Measurements from ENCODE around the gene ALG14. TPM values are rescaled to one million over a fixed set of nuclear protein-coding genes. Genes with fewer than 3 reads are reported as not detected.

ALG14 gene, protein sequence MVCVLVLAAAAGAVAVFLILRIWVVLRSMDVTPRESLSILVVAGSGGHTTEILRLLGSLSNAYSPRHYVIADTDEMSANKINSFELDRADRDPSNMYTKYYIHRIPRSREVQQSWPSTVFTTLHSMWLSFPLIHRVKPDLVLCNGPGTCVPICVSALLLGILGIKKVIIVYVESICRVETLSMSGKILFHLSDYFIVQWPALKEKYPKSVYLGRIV
- 10 to 100 TPM in 5 of 6 experiments, 1 to 10 TPM in 1; 8.8 to 14.0 (median 11.9) TPM for total RNA-seq (2021; fragmentation: NEBNext Ultra II Directional; extraction: Animal tissue kit (Norgen Biotek cat#: 25700))
- long read RNA-seq, full-length matches to known transcripts, result 39 of 53 reads
- long read RNA-seq, partial matches to known transcripts, result 1 of 53 reads
- long read RNA-seq, other reads (novel, unspliced or antisense), result 13 of 53 reads

DNA sequence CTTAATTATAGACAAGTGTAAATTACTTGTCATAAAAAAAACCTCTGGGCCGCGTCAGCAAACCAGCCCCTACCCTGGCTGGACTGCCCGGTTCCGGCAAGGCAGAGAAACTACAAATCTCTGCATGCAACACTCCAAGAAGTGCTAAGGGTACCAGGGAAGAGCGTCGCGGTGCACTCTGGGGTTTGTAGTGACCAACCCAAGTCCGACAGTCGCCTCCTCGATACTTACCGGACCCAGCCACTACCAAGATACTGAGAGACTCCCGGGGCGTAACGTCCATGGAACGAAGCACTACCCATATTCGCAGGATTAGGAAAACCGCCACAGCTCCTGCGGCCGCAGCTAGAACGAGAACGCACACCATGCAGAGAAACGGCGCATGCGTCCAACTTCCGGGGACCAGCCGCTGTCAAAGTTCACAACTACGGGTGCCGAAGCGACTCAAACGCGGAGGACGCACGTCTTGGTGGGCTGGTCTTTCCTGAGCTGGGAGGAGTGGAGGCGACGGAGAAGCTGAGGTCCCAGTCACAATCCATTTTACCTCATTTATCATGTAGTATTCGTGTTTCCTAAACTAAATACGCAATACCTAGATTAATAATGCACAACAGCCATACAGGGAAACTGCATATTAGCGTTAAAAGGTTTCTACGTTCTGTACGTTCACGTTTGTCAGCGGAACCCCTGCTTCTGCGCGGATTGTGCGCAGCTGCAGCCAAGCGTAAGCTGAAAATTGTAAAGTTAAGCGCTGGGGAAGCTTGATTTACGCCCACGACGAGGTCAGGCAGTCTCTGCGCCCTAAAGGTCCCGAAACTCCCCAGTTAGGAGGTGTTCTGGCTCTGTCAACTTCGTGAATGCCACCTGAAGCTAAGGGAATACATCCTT lies at the start of gene ALG14:
Gene ALG14 (minus strand): TSS at position 420 of the 888 bp plus-strand sequence. CDS start 53 bp downstream, at position 367.
- Mint-ChIP-seq H3K27ac (peak within 1 kb of the TSS; percentile 95), H3K36me3 (ENCODE audit: low read depth) (peaks cover 9% of the 10 kb centered on the region), H3K4me1 (ENCODE audit: low read depth) (peaks cover 20% of the 10 kb centered on the region), H3K4me3 (peak within 1 kb of the TSS; percentile 99), H3K27me3 (ENCODE audit: insufficient read depth) (no peaks in the 10 kb centered on the region; the same call in 1 of the 2 replicates), H3K9me3 (no peaks in the 10 kb centered on the region)
- DNase-seq, result peak; percentile 93
- TF ChIP-seq, protein P1, sequence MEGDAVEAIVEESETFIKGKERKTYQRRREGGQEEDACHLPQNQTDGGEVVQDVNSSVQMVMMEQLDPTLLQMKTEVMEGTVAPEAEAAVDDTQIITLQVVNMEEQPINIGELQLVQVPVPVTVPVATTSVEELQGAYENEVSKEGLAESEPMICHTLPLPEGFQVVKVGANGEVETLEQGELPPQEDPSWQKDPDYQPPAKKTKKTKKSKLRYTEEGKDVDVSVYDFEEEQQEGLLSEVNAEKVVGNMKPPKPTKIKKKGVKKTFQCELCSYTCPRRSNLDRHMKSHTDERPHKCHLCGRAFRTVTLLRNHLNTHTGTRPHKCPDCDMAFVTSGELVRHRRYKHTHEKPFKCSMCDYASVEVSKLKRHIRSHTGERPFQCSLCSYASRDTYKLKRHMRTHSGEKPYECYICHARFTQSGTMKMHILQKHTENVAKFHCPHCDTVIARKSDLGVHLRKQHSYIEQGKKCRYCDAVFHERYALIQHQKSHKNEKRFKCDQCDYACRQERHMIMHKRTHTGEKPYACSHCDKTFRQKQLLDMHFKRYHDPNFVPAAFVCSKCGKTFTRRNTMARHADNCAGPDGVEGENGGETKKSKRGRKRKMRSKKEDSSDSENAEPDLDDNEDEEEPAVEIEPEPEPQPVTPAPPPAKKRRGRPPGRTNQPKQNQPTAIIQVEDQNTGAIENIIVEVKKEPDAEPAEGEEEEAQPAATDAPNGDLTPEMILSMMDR (IDR thresholded peaks at IDR 0.05), result no peak

DNA sequence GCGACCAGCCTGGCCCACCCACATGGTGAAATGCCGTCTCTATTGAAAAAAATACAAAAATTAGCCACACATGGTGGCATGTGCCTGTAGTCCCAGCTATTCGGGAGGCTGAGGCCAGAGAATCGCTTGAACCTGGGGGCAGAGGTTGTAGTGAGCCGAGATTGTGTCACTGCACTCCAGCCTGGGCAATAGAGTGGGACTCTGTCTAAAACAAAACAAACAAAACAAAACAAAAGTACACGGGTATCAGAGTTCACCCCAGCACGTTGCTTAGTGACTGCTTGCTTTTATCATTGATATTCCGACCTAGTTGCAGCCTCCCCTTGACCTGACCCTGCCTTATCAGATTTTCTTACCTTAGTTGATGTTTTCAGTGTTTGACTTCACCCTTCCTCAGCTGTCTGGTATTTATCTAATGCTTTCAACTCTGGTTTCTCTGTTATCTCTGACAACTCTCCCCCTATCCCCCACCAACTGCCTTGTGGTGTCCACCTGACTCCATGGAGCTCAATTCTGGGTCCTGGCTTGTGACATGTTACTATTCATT lies 49.5 kb upstream of the ALG14 start:
- Mint-ChIP-seq H3K27ac (no peak overlapping the region), H3K4me3 (no peak overlapping the region), H3K9me3 (no peaks in the 10 kb centered on the region), H3K4me1 (ENCODE audit: low read depth) (no peaks in the 10 kb centered on the region), H3K36me3 (ENCODE audit: low read depth) (no peaks in the 10 kb centered on the region), H3K27me3 (ENCODE audit: insufficient read depth) (peaks cover 42% of the 10 kb centered on the region)
- TF ChIP-seq, protein P1 (IDR thresholded peaks at IDR 0.05), result no peak
- DNase-seq, result no peak

DNA sequence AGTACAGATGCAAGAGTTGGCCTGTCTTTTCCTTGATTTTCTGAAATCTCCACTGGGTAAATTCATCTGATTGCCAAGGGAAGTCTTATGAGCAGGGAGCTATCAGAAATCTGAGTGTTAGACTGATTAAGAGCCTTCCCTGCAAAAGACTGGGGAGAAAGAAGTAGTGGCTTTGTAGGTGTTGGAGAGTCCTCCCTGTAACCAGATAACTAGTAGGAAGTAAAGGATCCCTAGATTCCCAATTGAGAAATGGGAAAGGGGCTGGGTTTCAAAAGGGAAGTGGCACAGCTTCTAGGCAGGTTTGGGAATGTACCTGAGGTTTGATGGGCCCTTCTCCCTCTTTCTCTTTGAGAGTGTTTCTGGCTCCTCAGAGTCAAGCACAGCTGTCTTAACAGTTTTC lies 46.5 kb upstream of the ALG14 start:
- Mint-ChIP-seq H3K27me3 (ENCODE audit: insufficient read depth) (peaks cover 38% of the 10 kb centered on the region), H3K9me3 (no peaks in the 10 kb centered on the region), H3K4me1 (ENCODE audit: low read depth) (peaks cover 5% of the 10 kb centered on the region), H3K36me3 (ENCODE audit: low read depth) (no peaks in the 10 kb centered on the region), H3K27ac (no peak overlapping the region), H3K4me3 (no peak overlapping the region)
- no peak for DNase-seq
- TF ChIP-seq, protein P1 (IDR thresholded peaks at IDR 0.05), result no peak

DNA sequence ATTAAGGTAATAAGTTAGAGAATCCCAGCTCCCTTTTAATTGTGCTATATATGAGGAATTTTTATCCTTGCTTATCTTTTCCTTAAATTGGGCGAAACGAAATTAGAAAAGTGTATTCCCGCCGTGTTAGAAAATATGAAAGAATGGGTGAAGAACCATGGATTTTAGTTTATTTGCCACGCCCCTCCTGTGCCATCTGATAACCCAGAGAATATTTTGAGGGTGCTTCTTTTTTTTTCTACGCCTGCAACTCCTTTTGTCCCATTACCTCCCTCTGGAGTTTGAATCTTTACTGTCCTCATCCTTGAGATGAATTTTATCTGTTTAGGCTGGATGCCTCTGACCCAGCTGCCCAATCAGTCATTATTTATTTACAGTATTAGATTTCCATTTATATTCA lies 46.0 kb upstream of the ALG14 start:
- Mint-ChIP-seq H3K36me3 (ENCODE audit: low read depth) (no peaks in the 10 kb centered on the region), H3K4me1 (ENCODE audit: low read depth) (peaks cover 5% of the 10 kb centered on the region), H3K27me3 (ENCODE audit: insufficient read depth) (peaks cover 38% of the 10 kb centered on the region), H3K9me3 (no peaks in the 10 kb centered on the region), H3K4me3 (0 out of 2 replicates have a peak overlapping the region, but pooled peaks have one; percentile 3), H3K27ac (no peak overlapping the region)
- TF ChIP-seq, protein P1 (IDR thresholded peaks at IDR 0.05), result no peak
- DNase-seq, result no peak

DNA sequence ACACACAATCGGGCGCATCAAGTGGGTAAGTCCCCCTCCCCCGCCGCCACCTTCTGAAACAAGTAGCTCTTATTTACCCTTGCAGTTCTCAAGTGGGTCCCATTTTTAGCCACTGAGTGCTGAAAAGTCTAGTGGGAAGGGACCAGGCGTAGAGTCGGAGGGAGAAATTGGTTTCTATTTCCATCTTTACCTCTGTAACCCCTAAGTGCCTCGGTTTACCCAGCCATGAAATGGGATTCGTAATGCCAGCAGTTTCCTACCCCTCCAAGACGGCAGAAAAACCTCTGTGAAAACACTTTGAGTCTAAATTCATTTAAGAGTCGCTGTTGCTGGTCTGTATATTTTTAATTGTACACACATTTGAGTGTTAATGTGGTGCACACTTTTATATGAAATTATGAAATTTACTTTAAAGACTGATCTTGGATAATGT lies 45.3 kb upstream of the ALG14 start:
- H3K27me3 Mint-ChIP-seq (ENCODE audit: insufficient read depth), result peaks cover 36% of the 10 kb centered on the region
- no peak overlapping the region for H3K27ac Mint-ChIP-seq
- H3K4me1 Mint-ChIP-seq (ENCODE audit: low read depth), result peaks cover 5% of the 10 kb centered on the region
- no peaks in the 10 kb centered on the region for H3K36me3 Mint-ChIP-seq (ENCODE audit: low read depth)
- no peak for DNase-seq
- TF ChIP-seq, protein P1 (IDR thresholded peaks at IDR 0.05), result no peak
- no peaks in the 10 kb centered on the region for H3K9me3 Mint-ChIP-seq
- peak overlapping the region; percentile 73 for H3K4me3 Mint-ChIP-seq

Data from HFFc6 (cell line).